CD4-positive, alpha-beta T cell treated with Interleukin-15 for 4 hours (primary cell): ENCODE results near the gene USP14.

ENCODE experiments used
- DNase-seq: peaks from one replicate; pipeline ENCODE4 v3.0.0-alpha.2; 2020; ENCODE audit warnings: low spot score

The USP14 gene

DNA sequence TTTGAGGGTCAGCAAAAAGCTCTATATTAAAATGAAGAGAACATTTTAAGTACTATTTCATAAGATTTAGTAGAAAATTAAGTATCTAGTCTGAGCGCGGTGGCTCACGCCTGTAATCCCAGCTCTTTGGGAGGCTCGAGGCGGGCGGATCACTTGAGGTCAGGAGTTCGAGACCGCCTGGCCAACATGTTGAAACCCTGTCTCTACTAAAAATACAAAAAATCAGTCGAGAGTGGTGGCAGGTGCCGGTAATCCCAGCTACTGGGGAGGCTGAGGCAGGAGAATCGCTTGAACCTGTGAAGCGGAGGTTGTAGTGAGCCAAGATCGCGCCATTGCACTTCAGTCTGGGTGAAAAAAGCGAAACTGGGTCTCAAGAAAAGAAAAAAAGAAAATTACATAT lies 1.6 kb downstream of the USP14 start:
- DNase-seq = no peak

DNA sequence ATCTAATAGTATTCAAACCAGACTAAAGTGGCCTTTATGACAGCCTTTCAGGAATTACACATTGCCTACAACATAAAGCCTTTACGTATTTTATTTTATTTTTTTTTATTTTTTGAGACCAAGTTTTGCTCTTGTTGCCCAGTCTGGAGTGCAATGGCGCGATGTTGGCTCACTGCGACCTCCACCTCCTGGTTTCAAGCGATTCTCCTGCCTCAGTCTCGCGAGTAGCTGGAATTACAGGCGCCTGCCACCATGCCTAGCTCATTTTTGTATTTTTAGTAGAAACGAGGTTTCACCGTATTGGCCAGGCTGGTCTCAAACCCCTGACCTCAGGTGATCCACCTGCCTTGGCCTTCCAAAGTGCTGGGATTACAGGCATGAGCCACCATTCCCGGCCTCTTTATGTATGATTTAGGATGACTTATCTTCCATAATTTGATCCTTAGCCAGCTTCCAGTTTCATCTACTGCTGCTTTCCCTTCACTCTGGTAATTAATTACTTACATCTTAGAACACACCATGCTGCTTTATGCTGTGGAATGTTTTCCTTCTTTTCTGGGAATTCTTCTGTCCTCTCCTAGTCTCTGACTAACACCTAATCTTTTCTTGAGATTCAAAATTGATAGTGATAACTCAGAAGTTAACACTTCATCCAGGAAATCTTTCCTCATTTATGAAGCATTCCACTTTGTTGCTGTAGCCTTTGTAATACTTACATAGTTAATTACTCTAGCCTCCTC lies 2.6 kb downstream of the USP14 start:
- no peak for DNase-seq

DNA sequence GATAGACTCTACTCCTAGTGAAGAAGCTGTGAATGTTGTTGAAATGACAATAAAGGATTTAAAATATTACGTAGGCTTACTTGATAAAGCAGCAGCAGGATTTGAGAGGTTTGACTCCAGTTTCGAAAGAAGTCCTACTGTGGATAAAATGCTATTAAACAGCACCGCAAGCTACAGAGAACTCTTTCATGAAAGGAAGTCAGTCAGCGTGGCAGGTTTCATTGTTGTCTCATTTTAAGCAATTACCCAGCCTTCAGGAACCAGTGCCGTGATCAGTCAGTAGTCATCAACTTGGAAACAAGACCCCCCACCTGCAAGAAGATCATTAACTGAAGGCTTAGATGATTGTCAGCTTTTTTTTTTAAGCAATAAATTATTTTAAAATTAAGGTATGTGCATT lies 14.0 kb downstream of the USP14 start:
- DNase-seq = no peak

DNA sequence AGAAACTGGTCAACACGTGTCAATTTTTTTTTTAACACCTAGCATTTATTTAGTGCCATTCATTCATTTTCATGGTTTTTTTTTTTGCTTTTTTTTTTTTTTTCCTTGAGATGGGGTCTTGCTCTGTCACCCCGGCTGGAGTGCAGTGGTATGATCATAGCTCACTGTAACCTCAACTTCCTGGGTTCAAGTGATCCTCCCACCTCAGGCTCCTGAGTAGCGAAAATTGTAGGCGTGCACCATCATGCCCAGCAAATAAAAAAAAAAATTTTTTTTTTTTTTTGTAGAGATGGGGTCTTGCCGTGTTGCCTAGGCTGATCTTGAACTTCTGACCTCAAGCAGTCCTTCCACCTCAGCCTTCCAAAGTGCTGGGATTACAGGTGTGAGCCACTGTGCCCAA lies 21.1 kb downstream of the USP14 start:
- DNase-seq = no peak

DNA sequence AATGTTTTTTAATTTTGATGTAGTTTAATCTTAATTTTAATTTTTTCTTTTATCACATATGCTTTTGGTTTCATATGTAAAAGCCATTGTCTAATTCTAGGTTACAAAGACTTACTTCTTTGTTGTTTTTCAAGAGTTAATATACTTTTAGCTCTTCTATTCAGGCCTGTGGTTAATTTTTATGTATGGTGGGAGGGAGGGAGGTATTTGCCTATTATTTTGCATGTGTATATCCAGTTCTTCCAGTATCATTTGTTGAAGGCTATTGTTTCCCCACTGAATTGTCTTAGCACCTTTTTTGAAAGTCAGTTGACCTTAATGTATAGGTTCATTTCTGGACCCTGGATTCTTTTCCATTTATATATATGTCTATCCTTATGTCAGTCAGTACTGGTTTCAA lies 23.4 kb downstream of the USP14 start:
- DNase-seq = no peak

DNA sequence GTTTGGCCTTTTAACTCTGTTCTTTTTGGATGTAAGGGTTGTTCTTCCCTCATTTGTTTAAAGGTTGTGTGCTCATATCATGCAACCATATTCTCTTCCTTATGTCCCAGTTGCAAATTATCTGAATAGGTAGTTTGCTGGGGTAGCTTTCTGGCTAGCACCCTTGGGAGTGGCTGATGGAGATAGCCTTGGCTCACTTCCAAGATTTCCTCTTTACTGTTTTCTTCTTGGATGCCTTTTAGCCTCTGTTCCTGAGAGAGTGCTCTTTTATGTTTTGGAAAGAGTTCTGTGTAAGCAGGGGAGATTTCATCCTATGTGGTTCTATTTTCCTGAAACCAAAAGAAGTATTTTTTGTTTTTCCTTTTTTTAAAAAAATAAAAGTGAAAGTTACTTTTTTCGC lies 25.4 kb downstream of the USP14 start:
- DNase-seq = no peak

DNA sequence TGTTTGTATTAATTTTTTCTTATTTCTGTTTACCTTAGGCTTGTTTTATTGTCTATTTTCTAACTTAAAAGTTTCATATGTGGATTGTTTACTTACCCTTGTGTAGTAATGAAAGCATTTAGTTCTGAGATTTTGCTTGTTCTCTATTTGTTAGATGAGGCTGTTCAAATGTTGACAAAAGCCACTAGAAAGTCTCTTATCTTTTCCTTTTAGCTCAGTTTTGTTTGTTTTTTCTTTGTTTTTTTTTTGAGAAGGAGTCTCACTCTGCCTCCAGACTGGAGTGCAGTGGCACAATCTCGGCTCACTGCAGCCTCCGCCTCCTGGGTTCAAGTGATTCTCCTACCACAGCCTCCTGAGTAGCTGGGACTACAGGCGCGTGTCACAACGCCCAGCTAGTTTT lies 30.9 kb downstream of the USP14 start:
- no peak for DNase-seq

DNA sequence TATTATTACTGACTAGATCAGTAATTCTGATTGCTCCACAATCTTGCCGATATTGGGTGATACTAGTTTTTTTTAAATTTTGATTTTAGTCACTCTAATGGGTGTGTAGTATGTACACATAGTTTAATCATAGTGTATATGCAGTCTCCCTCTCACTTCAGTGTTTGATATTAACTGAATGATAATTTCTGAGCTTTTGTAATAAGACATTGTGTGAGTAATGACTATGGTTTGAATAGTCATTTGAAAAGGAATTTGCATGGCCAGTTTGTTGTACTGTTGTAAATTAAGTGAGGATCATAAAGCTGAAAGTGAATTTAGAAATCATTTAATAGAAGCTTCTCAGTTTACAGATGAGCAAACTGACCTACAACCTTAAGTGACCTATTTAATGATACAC lies 33.4 kb downstream of the USP14 start:
- DNase-seq = no peak

DNA sequence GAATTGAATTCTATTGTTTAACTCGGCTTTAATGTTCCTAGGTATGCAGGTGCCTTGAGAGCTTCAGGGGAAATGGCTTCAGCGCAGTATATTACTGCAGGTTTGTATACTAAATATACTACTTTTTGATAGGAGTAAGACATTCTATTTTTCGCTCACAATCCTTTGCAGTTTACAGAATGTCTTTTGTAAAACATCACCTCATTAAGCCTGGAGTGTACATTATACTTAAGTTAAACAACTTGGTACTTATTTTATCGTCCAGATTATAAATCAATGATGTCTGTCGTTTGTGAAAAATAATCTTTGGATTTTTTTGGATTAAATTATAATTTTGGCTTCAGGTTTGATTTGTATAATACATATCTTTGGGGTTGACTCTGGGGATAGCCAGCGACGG lies 34.4 kb downstream of the USP14 start:
- DNase-seq = no peak

DNA sequence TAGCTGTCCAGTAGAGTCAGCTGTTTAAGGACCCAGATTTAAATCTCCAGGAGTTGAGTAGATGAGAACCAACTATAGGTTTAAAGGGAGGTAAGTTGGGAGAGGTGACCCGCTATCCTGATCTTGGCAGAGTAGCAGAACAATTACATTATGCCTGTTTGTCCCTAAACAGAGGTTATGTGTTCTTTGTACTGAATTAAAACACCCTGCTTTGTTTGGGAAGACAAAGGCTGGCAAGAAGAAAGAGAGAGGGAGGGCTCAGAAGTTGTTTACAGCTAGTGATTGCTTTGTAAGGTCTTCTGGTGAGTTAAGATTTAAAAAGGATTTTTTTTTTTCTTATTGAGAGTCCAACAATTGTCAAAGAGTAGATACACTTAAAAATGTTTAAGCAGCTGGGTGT lies 37.3 kb downstream of the USP14 start:
- no peak for DNase-seq

DNA sequence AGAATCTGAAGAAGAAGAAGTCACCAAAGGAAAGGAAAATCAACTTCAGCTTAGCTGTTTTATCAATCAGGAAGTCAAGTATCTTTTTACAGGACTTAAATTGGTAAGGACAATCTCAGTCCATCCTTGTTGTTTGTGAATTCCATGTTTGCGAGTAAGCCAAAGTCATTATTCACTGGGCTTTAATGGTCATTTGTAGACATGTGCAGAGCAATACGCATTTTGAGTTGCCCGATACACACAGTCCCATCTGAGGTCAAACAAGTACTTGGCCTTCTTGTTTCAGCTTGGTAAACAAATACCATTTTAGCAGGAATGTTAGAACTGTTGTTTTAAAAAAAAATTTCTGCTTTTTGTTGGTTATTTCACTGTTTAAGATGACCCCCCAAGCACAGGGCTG lies 40.9 kb downstream of the USP14 start:
- DNase-seq = no peak

DNA sequence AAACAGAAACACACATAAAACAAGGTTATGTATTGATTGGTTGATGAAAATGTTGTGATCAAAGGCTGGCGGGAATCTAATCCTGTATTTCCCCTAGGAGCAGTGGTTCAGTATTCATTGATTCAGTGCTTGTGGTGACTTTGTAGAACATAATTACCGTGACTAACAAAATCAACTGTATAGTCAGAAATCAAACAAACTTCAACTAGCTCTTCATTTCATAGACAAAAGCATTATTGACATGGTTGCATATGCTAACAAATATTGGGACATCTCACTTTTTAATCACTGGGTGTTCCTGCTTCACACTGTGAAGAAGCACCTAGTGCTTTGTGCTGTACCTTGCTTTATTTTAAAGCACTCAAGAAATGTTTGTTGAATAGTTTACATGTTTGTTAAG lies 41.4 kb downstream of the USP14 start:
- no peak for DNase-seq

DNA sequence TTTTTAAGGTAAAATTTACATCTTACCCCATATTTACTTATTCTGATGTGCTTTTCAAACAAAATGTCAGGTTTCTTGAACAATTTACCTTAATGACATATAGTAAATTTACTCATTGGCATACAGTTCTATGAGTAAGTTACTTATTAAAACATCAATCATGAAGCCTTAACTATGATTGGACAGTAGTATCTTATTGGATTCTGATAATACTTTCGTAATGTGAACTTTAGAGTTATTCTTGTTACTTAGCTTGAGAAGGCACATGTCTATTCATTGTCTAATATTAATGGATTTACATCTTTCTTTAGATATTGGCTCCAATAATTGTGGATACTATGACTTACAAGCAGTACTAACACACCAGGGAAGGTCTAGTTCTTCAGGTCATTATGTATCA lies 51.7 kb downstream of the USP14 start:
- no peak for DNase-seq

DNA sequence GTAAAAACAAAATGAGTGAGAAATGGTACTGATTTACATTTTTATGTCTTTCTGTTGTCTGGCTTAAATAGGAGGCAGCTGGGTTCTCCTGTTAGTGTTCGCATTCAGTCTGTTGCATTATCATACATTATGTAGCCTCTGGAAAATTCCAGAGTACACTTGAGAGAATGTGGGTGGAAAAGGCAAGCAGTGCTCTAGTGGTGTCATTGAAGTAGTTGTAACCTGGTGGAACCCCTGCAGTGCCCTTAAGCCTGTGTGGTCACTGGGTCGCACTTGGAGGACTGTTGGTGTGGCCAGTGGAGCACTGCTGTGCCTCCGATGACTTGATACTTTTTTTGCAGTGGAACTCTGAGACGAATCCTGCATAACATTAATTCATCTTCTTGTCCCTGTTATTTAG lies 52.4 kb downstream of the USP14 start:
- DNase-seq = no peak

DNA sequence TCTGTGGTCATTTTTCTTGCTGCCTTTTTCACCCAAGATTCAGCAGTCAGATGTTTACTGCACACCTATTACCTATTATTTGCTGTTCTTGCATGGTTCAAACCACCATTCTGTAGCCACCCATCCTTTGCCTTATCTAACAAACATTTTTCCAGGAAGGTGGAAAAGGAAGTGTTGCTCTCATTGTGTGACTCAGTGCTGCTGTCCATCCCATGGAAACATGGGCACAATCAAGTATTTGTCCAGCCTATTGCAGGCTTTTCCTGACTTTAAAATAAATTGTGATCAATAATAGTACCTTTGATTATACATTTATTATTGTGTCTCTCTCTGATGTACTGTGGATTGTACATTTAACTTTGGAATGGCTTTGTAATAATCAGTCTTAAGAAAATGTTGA lies 53.2 kb downstream of the USP14 start:
- DNase-seq = no peak

DNA sequence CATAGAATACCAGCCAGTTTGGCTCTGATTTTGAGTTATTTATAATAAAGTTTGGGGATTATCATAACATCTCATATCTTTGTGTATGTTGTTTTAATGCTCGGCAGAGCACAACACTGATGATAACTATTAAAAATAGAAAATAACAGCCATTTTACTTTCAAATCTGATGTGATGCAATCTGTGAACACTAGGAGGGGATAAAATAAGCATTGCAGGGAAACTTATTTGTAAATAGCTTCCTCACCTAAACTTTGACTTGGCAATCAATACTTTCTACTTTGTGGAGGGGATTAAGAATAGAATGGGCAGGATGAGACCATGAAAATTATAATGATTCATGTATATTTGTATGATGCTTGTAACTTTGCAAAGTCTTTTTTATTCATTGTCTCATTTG lies 54.4 kb downstream of the USP14 start:
- no peak for DNase-seq

DNA sequence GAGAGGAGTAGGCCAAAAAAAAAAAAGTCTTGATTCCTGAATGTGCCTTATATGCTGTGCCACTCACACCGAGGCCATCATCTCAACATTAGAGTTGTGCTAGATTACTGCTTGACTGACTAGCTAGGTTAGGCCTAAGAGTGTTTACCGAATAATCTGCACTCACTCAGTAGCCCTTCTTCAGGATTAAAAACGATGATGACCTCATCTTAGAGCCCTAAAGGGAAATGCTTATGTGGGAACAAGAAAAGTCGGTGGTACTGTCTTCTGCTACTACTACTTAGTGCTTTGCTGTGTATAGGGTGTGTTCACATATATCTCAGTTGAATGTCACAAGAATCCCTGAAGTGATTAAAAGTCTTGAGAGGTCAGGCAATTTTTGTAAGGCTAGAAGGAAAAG lies 55.1 kb downstream of the USP14 start:
- no peak for DNase-seq

DNA sequence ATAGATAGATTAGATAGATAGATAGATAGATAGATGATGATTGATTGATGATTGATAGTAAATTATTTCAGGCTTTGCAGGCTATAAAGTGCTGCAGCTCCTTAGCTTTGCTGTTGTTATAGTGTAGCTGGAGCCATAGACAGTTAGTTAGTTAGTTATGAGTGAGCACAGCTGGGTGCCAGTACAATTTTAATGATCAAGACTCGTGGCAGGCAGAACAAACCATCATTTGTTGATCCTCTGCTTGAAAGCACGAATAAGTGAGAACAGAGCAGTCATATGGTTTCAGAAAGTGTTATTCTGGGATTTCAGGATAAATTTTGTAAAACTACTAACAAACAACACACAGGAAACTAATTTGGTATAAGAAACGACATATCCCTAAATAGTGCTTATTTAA lies 55.6 kb downstream of the USP14 start:
- no peak for DNase-seq

DNA sequence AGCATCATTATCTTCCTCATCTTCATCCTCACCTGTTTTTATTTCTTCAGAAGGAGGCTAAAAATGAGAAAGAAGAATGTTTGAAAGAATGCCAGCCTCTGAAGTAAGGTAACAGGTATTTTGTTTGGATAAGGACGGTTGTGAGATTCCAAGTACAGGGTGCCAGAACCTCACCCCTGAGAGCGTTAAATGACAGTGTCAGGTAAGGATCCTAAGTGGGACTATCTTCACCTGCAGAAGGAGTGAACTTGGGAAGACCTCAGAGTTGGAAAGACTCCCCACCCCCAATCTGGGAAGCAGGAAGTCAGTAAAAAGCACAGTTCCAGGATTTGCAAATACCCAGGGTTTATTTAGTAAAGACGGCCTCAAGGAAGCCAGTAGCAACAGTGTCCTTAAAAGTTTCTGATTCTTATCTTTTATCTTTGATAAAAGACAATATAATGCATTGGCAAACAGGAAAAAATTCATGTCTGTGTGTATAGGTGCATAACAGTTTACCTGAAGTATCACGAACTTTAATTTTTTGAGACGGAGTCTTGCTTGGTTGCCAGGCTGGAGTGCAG lies 57.2 kb downstream of the USP14 start:
- no peak for DNase-seq

DNA sequence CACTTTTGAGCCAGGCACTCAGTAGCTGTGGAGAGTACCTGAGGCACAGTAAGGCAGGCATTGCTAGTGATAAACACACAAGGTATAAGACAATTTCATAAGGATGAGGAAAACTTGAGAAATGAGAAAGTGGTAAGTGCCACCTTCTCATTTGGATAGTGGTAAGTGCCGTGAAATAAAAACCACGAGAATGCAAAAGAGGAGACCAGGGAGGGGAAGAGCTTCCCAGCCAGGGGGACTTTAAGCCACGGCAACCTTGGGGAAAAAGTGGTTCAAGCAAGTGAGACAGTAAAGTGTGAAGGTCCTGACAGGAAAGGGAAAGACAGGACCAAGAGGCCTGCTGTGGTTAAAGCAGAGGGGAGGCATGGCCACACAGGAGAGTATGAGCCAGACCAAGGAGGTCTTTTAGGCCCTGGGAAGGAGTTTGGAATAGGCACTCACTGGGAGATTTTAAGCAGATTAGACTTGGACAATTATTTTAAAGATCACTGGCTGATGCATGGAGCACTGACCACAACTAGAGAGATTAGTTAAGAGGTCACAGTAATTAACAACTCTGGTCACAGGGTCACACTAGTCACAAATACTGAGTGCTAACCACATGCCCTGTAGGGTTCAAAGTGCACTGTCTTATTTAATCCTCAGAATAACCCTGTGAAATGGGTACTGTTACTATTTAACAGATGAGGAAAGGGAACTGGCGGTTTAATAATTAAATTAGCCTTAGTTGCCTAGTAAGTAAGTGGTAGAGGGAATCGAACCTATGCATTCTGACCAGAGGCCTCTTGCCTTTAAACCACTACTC lies 59.4 kb downstream of the USP14 start:
- no peak for DNase-seq

DNA sequence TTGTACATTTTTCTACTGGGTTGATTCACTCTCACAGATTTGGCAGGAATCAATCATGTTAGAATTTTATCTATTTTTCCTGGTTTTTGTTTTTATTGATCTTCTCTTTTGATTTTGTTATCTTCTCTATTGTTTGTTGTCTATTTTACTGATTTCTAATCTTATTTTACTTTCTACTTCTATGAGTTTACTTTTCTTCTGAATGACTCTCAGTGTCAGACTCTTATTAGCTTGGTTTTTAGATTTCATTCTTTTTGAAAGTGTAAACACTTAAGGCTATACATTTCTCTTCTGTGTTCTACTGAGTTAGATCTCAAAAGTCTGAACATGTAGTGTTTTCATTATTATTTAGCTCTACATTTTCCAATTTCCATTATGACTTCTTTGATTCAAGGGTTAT lies 62.4 kb downstream of the USP14 start:
- no peak for DNase-seq

DNA sequence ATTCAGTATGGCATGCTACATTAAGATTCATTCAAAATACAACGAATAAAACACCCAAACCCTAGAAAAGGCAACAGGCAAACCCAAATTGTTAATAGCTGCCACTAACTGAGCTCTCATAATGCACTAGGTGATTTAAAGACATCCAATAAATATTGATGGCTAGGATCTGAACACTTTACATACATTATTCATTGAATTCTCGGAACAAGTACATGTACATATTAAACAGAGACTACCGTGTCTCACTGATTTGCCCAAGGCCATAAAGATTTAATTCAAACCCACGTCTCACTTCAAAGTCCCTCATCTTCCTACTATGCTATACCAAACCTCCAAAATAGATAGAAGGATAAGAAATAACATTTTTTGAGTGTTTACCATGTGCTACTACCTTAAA lies 67.4 kb downstream of the USP14 start:
- no peak for DNase-seq

DNA sequence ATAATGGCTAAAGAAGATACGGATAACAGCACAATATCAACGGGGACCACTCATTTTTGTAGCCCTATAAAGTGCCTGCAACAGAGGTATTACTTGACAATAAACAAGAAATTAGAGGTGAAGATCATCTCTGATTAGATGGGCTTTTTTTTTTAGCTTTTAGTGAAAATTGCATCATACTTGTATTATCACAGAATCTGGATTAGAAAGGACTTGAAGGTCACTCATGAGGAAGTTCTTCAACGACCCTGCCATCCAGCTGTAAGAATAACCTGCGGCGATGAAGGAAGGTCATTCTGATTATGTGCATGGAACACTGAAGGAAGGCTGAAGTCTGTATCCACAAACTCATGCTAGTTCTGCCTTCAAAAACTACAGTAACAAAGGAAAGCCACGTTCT lies 69.0 kb downstream of the USP14 start:
- no peak for DNase-seq

DNA sequence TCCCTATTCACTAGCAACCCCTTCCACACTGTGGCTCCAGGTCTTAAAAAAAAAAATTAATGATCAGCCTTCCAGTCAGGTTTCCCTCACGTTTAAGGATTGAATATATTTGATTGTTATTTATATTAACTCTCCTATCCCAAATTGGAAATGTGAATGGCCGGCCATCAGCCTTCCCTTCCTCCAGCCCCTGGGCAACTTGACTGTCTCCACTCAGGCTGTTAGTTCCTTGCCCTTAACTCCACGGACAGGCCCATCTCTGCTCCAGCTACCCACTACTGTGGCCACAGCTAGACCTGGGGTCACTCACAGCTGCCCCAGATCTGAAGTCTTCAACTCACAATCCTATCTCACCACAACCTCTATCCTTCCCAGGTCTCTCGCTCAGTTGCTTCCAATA lies 69.5 kb downstream of the USP14 start:
- DNase-seq = no peak
